Neural cell (in vitro differentiated cells): Measurements from ENCODE around the gene MECP2. TPM values are rescaled to one million over a fixed set of nuclear protein-coding genes. Genes with fewer than 3 reads are reported as not detected.

Experiments used
- H2AFZ ChIP-seq: fragments of 200-600, 300-800 bp; sonication (generic), shearing (Covaris generic); 2 replicates; pipeline ENCODE4 v1.6.0; 2014; ENCODE audit warnings: low read depth, mild to moderate bottlenecking, antibody characterized with exemption, low read length, moderate library complexity
- H3F3A ChIP-seq: fragments of 200-600 bp; shearing (Covaris generic); 2 replicates; pipeline ENCODE4 v1.6.1; 2016; ENCODE audit warnings: mild to moderate bottlenecking, moderate library complexity, mixed read lengths, antibody characterized with exemption, low read length; ENCODE audit not compliant: insufficient read depth, poor library complexity, severe bottlenecking
- H3K27ac ChIP-seq: fragments of 200-600, 300-800 bp; sonication (generic), shearing (Covaris generic); 2 replicates; pipeline ENCODE4 v1.5.1; 2014; ENCODE audit warnings: mild to moderate bottlenecking, low read length, moderate library complexity
- H3K27me3 ChIP-seq: fragments of 300-800, 200-600 bp; sonication (generic), shearing (Covaris generic); 2 replicates; pipeline ENCODE4 v1.6.0; 2014; ENCODE audit warnings: mild to moderate bottlenecking, low read depth, low read length, moderate library complexity; ENCODE audit not compliant: insufficient read depth
- H3K36me3 ChIP-seq: fragments of 300-800, 200-600 bp; sonication (generic), shearing (Covaris generic); 2 replicates; pipeline ENCODE4 v1.5.1; 2014; ENCODE audit warnings: mild to moderate bottlenecking, antibody characterized with exemption, low read length, moderate library complexity; ENCODE audit not compliant: insufficient read depth
- H3K4me2 ChIP-seq: fragments of 300-800, 200-600 bp; sonication (generic), shearing (Covaris generic); 2 replicates; pipeline ENCODE4 v1.6.0; 2014; ENCODE audit warnings: mild to moderate bottlenecking, low read length
- H3K4me3 ChIP-seq: fragments of 300-800, 200-600 bp; sonication (generic), shearing (Covaris generic); 2 replicates; pipeline ENCODE4 v1.5.1; 2014; ENCODE audit warnings: mild to moderate bottlenecking, low read length, moderate library complexity
- H3K79me2 ChIP-seq: fragments of 200-600 bp; shearing (Covaris generic); replicated peaks from 2 replicates; pipeline ENCODE4 v1.6.0; 2014; ENCODE audit warnings: mild to moderate bottlenecking, low read length, moderate library complexity; ENCODE audit not compliant: insufficient read depth
- H3K9ac ChIP-seq: fragments of 300-800, 200-600 bp; sonication (generic), shearing (Covaris generic); 2 replicates; pipeline ENCODE4 v1.6.1; 2016; ENCODE audit warnings: mild to moderate bottlenecking, low read length, mixed read lengths
- H3K9me2 ChIP-seq: fragments of 200-600 bp; shearing (Covaris generic); 2 replicates; pipeline ENCODE4 v1.6.1; 2016; ENCODE audit warnings: mild to moderate bottlenecking, low read length, mixed read lengths; ENCODE audit not compliant: insufficient read depth
- H3K9me3 ChIP-seq: fragments of 200-600, 300-800 bp; sonication (generic), shearing (Covaris generic); 2 replicates; pipeline ENCODE4 v1.6.1; 2016; ENCODE audit warnings: mild to moderate bottlenecking, mixed run types, low read length, moderate library complexity, mixed read lengths
- H4K20me1 ChIP-seq: fragments of 200-600 bp; shearing (Covaris generic); 2 replicates; pipeline ENCODE4 v1.6.1; 2016; ENCODE audit warnings: mild to moderate bottlenecking, mixed run types; ENCODE audit not compliant: insufficient read depth
- CTCF ChIP-seq: fragments of 450-650 bp; IDR thresholded peaks from 2 replicates; pipeline ENCODE4 v1.5.1; 2014; ENCODE audit warnings: antibody characterized with exemption, mild to moderate bottlenecking, moderate library complexity; ENCODE audit not compliant: poor library complexity, severe bottlenecking
- EP300 ChIP-seq: fragments of 450-650 bp; conservative IDR thresholded peaks from 2 replicates; pipeline ENCODE4 v1.6.1; 2014; ENCODE audit warnings: antibody characterized with exemption, mild to moderate bottlenecking, moderate library complexity; ENCODE audit not compliant: poor library complexity, severe bottlenecking
- EZH2 ChIP-seq: fragments of 200-600, 300-800 bp; shearing (Covaris generic), sonication (generic); IDR thresholded peaks from 2 replicates; pipeline ENCODE4 v1.6.1; 2014; ENCODE audit warnings: antibody characterized with exemption, low read length, borderline replicate concordance, mild to moderate bottlenecking; ENCODE audit not compliant: insufficient read depth, poor library complexity, severe bottlenecking
- MXI1 ChIP-seq: fragments of 450-650 bp; conservative IDR thresholded peaks from 2 replicates; pipeline ENCODE4 v1.6.1; 2014; ENCODE audit warnings: antibody characterized with exemption, mild to moderate bottlenecking; ENCODE audit not compliant: poor library complexity, severe bottlenecking
- POLR2AphosphoS5 ChIP-seq: IDR thresholded peaks from 2 replicates; pipeline ENCODE4 v1.6.1; 2012
- RAD21 ChIP-seq: fragments of 450-650 bp; conservative IDR thresholded peaks from 2 replicates; pipeline ENCODE4 v1.6.1; 2014; ENCODE audit warnings: antibody characterized with exemption, mild to moderate bottlenecking, moderate library complexity
- REST ChIP-seq: IDR thresholded peaks from 2 replicates; pipeline ENCODE4 v1.6.1; 2012; ENCODE audit warnings: borderline replicate concordance
- SMC3 ChIP-seq: fragments of 450-650 bp; conservative IDR thresholded peaks from 2 replicates; pipeline ENCODE4 v1.6.1; 2014; ENCODE audit warnings: antibody characterized with exemption, mild to moderate bottlenecking, moderate library complexity; ENCODE audit not compliant: poor library complexity
- TAF1 ChIP-seq: IDR thresholded peaks from 2 replicates; pipeline ENCODE4 v1.6.1; 2012; ENCODE audit warnings: low read depth
- polyA plus RNA-seq: library from polyadenylated mRNA; depleted of rRNA; stranded (reverse); fragments of >200 nt; gene quantifications from 2 replicates; pipeline ENCODE4 v1.2.3, GENCODE V29; 2014

MECP2 gene
- polyA plus RNA-seq, 1 donor from 2014 or later, result 14.5 TPM

- no peaks in the 10 kb centered on the region for H3K9me2 ChIP-seq
- no peaks in the 10 kb centered on the region for H3K9me3 ChIP-seq
These were observed 81.0 kb downstream of the MECP2 start for GRCh38 chrX:154016366-154017076.

More at GRCh38 chrX:154016366-154017076, 81.0 kb downstream of the MECP2 start:
- Histone ChIP-seq H3K36me3 (no peaks in the 10 kb centered on the region), H4K20me1 (no peaks in the 10 kb centered on the region), H3K27me3 (no peaks in the 10 kb centered on the region), H3K4me3 (no peak overlapping the region), H3K27ac (no peak overlapping the region), H3K4me2 (no peak overlapping the region), H3K79me2 (no peaks in the 10 kb centered on the region), H3F3A (no peaks in the 10 kb centered on the region), H2AFZ (no peak overlapping the region), H3K9ac (no peak overlapping the region)
- no peak for TF ChIP-seq SMC3
- TF ChIP-seq TAF1, result no peak
- TF ChIP-seq POLR2AphosphoS5, result no peak
- TF ChIP-seq CTCF, result no peak
- no peak for TF ChIP-seq RAD21
- no peak for TF ChIP-seq EZH2
- no peak for TF ChIP-seq EP300
- no peak for TF ChIP-seq REST
- TF ChIP-seq MXI1, result no peak
